ENCODE results near the gene IGFL4. TPM values are rescaled to one million over a fixed set of nuclear protein-coding genes. Genes with fewer than 3 reads are reported as not detected.

Gene IGFL4
- total and polyA plus RNA-seq, 9 of the 15 experiments (the other 6 are each of a cell fraction or from before 2014, with no cell fraction given): not detected

DNA sequence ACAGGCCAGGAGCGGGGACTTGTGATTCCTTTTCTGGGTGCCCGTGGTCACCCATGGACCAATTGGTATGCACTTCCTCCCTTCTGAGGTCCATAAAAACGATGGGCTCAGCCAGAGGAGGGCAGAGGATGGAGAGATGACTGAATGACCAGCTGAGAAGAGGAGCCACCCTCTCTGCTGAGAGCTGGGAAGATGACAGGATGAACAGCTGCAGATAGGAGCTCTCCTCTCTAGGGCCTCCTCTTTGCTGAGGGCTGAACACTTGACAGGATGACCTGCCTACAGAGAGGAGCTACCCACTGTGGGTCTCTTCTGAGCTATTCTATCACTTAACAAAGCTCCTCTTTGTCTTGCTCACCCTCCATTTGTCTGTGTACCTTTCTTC is 4.1 kb downstream of the IGFL4 start:
- FAIRE-seq (no peak), ATAC-seq (no peak), DNase-seq (ENCODE audit: extremely low read depth in 1 of 4, low spot score in 3 of 4) (no peak)
- peaks cover 7 to 38% of the 10 kb centered on the region in 2 experiments; a peak in 2 of 5 replicates for H3K27me3 ChIP-seq (ENCODE audit: control insufficient read depth in 2 of 2, insufficient read depth in 2 of 2, low read length in 2 of 2)
- H3K9me1 ChIP-seq (ENCODE audit: control insufficient read depth, insufficient read depth, low read length): no peaks in the 10 kb centered on the region
- in situ Hi-C loops (cut with MboI): no loop called here
- ChIA-PET POLR2A (interaction anchor here (0.5 to 0.7 kb wide), 2 partner anchors 31 to 416 kb away, joined by 3 to 5 read pairs; no protein-coding TSS in a partner anchor), CTCF (ENCODE audit: low intra/inter-chr PET ratio) (no interaction called here)
- TF ChIP-seq, protein P1, sequence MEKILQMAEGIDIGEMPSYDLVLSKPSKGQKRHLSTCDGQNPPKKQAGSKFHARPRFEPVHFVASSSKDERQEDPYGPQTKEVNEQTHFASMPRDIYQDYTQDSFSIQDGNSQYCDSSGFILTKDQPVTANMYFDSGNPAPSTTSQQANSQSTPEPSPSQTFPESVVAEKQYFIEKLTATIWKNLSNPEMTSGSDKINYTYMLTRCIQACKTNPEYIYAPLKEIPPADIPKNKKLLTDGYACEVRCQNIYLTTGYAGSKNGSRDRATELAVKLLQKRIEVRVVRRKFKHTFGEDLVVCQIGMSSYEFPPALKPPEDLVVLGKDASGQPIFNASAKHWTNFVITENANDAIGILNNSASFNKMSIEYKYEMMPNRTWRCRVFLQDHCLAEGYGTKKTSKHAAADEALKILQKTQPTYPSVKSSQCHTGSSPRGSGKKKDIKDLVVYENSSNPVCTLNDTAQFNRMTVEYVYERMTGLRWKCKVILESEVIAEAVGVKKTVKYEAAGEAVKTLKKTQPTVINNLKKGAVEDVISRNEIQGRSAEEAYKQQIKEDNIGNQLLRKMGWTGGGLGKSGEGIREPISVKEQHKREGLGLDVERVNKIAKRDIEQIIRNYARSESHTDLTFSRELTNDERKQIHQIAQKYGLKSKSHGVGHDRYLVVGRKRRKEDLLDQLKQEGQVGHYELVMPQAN (IDR thresholded peaks at IDR 0.05; ENCODE audit: borderline replicate concordance): no peak
- no peak for TF ChIP-seq BDP1 (IDR thresholded peaks at IDR 0.05; ENCODE audit: insufficient read depth, insufficient read length)
- TF ChIP-seq ZNF175 (CRISPR knock-in tag; IDR thresholded peaks at IDR 0.05; ENCODE audit: low read depth): no peak
- TF ChIP-seq ZNF583 (CRISPR knock-in tag; IDR thresholded peaks at IDR 0.05): no peak
- TF ChIP-seq ZNF311 (CRISPR knock-in tag; IDR thresholded peaks at IDR 0.05): no peak
- TF ChIP-seq NR2C2 (CRISPR knock-in tag; IDR thresholded peaks at IDR 0.05): no peak
- TF ChIP-seq NR2C2 (tag; IDR thresholded peaks at IDR 0.05): no peak
- TF ChIP-seq TFAM (CRISPR knock-in tag; conservative IDR thresholded peaks at IDR 0.05): no peak
- no peak for TF ChIP-seq CAMTA2 (CRISPR knock-in tag; conservative IDR thresholded peaks at IDR 0.05)
- no peak for TF ChIP-seq NFE2L1 (tag; IDR thresholded peaks at IDR 0.05; ENCODE audit: borderline replicate concordance, low read depth)
- no peak for TF ChIP-seq ETV5 (CRISPR knock-in tag; IDR thresholded peaks at IDR 0.05; ENCODE audit: low read depth)
- no peak for TF ChIP-seq TCF3 (CRISPR knock-in tag; IDR thresholded peaks at IDR 0.05)
- no peak for TF ChIP-seq ZFP1 (CRISPR knock-in tag; IDR thresholded peaks at IDR 0.05)
- TF ChIP-seq KAT8 (IDR thresholded peaks at IDR 0.05; ENCODE audit: low read depth): no peak
- no peak for TF ChIP-seq NONO (IDR thresholded peaks at IDR 0.05; ENCODE audit: low read depth in 2 of 2, low read length in 1 of 2)
- no peak for TF ChIP-seq CHD2 (IDR thresholded peaks at IDR 0.05; ENCODE audit: low read depth, low read length)
- no peak for TF ChIP-seq NCOA6 (IDR thresholded peaks at IDR 0.05)
- TF ChIP-seq, protein P2, sequence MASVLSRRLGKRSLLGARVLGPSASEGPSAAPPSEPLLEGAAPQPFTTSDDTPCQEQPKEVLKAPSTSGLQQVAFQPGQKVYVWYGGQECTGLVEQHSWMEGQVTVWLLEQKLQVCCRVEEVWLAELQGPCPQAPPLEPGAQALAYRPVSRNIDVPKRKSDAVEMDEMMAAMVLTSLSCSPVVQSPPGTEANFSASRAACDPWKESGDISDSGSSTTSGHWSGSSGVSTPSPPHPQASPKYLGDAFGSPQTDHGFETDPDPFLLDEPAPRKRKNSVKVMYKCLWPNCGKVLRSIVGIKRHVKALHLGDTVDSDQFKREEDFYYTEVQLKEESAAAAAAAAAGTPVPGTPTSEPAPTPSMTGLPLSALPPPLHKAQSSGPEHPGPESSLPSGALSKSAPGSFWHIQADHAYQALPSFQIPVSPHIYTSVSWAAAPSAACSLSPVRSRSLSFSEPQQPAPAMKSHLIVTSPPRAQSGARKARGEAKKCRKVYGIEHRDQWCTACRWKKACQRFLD (CRISPR knock-in tag; IDR thresholded peaks at IDR 0.05): no peak
- no peak for TF ChIP-seq ZNF584 (CRISPR knock-in tag; IDR thresholded peaks at IDR 0.05; ENCODE audit: low read depth)
- no peak for TF ChIP-seq FOS (IDR thresholded peaks at IDR 0.05; ENCODE audit: extremely low read depth, insufficient read length)
- H3K4me2 ChIP-seq (ENCODE audit: insufficient read depth, low read length): no peak overlapping the region
- no peaks in the 10 kb centered on the region for H3K36me3 ChIP-seq (ENCODE audit: control insufficient read depth, insufficient read depth, low read length)
- no peak overlapping the region for H3K4me3 ChIP-seq
- no peaks in the 10 kb centered on the region for H4K20me1 ChIP-seq (replicated peaks; ENCODE audit: control insufficient read depth, insufficient read depth, low read length)
- intact Hi-C loops (cut with micrococcal nuclease): no loop called here
- H3K9me3 ChIP-seq (replicated peaks; ENCODE audit: control insufficient read depth, insufficient read depth, low read depth, low read length): no peaks in the 10 kb centered on the region
- WGBS (ENCODE audit: insufficient coverage, low coverage, missing lambda C conversion rate): 0% methylated on average over 3 of the region's 3 CpGs
- no TSS peak for BruUV-seq (replicated peaks)
- peaks cover 0 to 8% of the 10 kb centered on the region in 2 experiments; a peak in 1 of 5 replicates for H3K4me1 ChIP-seq (replicated peaks in 1 of 2; ENCODE audit: control insufficient read depth in 2 of 2, insufficient read depth in 2 of 2, low read length in 2 of 2)
- no peak overlapping the region for H3K27ac ChIP-seq (ENCODE audit: extremely low read depth, low read depth, low read length)
- no peak overlapping the region for H2AFZ ChIP-seq (ENCODE audit: low read depth, low read length)
- H3K79me2 ChIP-seq (ENCODE audit: control insufficient read depth, insufficient read depth, low read length): no peaks in the 10 kb centered on the region
- no peak overlapping the region for H3K9ac ChIP-seq (ENCODE audit: insufficient read depth in 1 of 2, low read depth in 2 of 2, low read length in 2 of 2)
